GM19467 (cell line): ENCODE measurements around the gene CCDC192.
"Not testable (repeated sequence)": the region's sequence is repeated elsewhere in the genome, so short reads cannot be mapped to it uniquely, and the experiment has no call there.

ENCODE experiments used
- ATAC-seq: cut with Tn5 transposase; IDR thresholded peaks from one replicate; pipeline ENCODE4 v1.9.1; 2021; ENCODE audit warnings: mild to moderate bottlenecking, moderate library complexity; ENCODE audit not compliant: unreplicated experiment

CCDC192 gene

GRCh38 chr5:127702926-127703561, at the start of gene CCDC192:
TSS of gene CCDC192 (plus strand) at chr5:127703391. CDS start at chr5:127703446, 55 bp downstream.
- no peak for ATAC-seq

DNA sequence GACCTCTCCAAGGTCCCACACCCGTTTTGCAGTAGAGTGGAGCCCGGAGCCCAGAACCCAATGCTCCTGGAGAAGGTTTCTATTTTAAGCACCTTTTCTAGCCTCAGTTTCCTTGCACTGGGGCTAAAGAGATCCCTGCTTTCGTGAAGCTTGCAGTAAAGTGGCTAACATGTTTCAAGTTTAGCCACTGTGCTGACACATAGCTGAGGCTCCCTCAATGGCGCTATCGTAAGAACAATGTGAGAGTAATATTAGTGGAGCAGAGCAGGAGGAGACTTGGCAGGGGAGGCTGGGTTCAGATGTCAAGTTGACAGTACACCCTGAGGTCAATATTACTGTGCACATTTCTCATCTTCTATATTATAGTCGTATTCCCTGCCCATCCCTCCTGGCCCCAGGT, 46.4 kb upstream of the CCDC192 start:
- no peak for ATAC-seq

- ATAC-seq: no peak
Observed at GRCh38 chr5:127660047-127660733, 43.0 kb upstream of the CCDC192 start.

DNA sequence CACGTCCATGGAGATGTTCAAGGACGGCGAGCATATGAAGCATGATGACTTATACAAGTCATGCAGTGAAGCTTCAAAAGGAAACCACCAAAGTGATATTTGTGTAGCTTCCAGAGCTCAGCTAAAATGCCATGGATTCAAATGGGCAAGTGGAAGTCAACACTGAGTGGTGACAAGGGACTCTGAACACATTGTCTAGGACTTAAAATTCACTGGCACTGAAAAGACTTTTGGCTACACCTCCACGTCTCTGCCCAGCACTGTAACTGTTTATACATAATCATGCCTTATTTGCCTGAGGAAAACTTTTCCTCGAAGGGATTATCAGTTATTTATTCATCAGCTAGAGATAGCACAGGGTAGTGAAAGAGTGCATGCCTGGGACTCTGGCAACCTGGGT, 39.1 kb upstream of the CCDC192 start:
- ATAC-seq: no peak

- no peak for ATAC-seq
Observed at GRCh38 chr5:127665641-127666040, 37.5 kb upstream of the CCDC192 start.

DNA sequence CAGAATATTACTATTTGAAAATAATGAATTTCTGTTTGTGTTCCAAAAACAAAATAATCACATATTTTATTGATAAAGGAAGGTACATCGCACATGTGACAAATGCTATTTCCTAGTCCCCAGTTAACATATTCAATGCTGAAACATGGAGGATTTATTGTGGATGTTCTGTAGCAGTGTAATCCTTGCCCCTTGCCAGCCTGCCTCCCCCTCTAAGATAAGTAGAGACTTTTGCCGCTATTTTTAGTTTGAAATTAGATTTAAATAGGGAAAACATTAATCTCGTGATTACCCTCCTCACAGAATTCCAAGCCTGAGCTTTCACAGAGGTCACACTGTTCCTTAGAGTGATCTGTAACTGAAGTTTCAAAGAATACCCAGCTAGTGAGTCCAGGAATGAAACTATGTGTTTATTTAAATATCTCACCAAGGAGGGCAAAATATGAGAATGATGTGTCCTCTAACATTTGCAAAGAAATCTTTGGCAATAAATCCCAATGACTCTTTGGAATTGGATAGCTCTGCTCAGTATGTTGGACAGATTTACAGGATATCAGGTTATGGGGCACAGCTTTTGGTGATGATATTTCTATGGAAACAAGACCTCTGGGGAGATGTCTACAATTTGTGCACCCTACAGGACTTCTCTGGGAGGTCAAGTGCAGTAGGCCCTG, 37.0 kb upstream of the CCDC192 start:
- ATAC-seq: no peak

GRCh38 chr5:127667926-127668325, 35.3 kb upstream of the CCDC192 start:
- ATAC-seq: no peak

DNA sequence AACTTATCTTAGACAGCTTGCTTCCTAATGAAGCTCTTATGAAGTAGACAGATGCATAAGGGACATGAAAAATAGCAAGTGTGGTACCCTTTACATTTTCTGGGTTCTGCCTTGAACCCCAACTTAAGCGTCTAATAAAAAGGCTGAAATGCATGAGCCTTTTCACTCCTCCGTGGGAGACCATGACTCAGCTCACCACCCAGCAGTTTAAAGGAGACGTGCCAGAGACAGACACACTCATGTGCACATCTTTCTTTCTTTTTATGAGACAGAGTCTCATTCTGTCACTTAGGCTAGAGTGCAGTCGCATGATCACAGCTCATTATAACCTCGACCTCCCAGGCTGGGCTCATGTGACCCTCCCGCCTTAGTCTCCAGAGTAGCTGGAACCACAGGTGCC, 32.0 kb upstream of the CCDC192 start:
- no peak for ATAC-seq

- ATAC-seq: no peak
Observed at GRCh38 chr5:127673117-127673800, 29.9 kb upstream of the CCDC192 start.

DNA sequence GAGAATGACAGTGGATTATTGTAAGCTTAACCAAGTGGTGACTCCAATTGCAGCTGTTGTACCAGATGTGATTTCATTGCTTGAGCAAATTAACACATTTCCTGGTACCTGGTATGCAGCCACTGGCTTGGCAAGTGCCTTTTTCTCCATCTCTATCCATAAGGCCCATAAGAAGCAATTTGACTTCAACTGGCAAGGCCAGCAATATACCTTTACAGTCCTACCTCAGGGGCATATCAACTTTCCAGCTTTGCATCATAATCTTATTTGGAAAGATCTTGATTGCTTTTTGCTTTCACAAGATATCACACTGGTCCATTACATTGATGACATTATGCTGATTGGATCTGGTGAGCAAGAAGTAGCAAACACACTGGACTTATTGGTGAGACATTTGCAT, 26.2 kb upstream of the CCDC192 start:
- ATAC-seq: not testable (repeated sequence)

DNA sequence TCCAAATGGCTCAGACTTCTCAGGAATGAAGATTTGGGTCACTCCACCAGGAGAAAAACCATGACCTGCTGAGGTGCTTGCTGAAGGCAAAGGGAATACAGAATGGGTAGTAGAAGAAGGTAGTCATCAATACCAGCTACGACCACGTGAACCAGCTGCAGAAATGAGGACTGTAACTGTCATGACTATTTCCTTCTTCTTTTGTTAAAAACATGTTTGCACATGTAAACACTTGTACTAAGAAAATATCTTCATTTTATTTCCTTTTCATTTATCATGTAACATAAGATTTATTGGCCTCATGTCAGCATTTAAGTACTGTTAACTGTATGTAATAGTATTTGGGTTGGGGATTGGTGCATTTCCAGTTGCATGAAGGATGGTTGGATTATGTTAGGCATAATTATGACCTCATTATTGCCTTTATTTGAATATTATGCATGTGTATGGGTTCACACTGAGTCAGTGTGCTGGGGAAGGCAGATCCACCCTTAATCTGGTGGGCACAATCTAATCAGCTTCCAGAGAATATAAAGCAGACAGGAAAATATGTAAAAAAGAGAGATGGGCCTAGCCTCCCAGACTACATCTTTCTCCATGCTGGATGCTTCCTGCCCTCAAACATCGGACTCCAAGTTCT, 23.4 kb upstream of the CCDC192 start:
- not testable (repeated sequence) for ATAC-seq

- no peak for ATAC-seq
Observed at GRCh38 chr5:127680595-127680994, 22.6 kb upstream of the CCDC192 start.

GRCh38 chr5:127683008-127683407, 20.2 kb upstream of the CCDC192 start:
- no peak for ATAC-seq

GRCh38 chr5:127684726-127685467, 18.3 kb upstream of the CCDC192 start:
- ATAC-seq: no peak

DNA sequence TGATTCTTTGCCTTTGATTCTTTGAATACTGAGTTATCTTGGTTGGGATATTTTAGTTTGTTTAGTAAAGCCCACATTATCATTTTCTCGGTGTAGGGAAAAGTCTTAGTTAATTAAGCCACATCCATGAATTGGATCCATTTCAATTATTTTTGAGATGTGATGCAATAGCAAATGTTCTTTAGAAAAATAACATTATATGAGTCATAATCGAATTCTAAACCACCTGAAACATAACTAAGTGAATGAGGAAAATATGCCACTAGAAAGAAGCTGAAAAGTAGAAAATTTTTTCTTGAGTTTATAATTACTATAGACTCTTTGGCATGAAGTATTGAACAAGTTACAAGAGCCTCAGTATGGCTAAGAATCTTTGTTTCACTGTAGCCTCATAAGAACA, 17.5 kb upstream of the CCDC192 start:
- ATAC-seq: no peak

GRCh38 chr5:127686424-127686823, 16.8 kb upstream of the CCDC192 start:
- no peak for ATAC-seq

DNA sequence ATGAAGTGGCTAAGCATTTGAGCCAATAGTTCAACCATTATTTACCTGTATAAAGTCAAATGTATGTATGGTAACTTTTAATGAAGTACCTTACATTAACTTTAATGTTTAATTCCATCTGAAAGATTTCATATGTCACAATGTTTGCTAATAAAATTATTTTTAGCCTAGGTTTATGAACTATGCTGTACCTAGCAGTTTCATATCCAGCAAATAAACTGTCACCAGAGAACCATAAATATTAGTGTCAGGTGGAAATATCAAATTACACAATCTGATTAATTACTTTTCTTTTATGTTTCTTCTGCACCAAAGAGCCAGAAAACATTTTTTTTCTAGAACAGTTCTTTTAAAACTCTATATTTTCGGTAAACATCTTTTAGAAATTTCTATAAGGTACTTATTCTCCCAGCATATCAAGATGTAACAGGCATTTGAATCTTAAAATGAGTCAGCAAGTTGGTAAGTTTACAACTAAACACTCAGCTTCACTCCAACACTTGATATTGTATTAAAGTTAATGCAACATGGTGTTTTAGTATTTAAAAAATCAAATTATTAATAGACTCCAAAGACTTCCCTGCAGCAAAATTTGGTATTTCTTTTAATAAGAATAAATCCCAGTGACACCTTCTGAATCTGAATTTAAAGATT, 8.5 kb upstream of the CCDC192 start:
- ATAC-seq: no peak

DNA sequence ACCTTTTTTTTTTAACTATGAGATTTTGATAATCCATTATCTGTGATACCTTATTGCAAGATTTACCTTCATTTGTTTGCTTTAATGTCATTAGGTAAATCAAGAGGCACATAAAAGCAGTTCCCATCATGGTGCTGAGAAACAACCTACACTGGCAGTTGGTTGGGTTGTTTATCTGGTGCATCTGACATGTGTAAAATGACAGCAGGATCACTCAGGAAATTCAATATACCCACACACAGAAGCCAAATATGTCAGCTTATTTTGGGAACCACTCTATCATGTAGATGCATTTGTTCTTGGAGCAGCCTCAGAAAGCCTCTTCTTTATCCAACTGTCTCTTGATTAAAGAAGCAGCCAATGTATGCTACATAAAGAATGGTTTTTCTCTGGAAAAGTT, 7.8 kb upstream of the CCDC192 start:
- no peak for ATAC-seq

GRCh38 chr5:127696683-127697082, 6.5 kb upstream of the CCDC192 start:
- no peak for ATAC-seq
